ENCODE measurements around the gene ATXN7L1.
"Not testable (repeated sequence)": the region's sequence is repeated elsewhere in the genome, so short reads cannot be mapped to it uniquely, and the experiment has no call there.

ATXN7L1 gene

DNA sequence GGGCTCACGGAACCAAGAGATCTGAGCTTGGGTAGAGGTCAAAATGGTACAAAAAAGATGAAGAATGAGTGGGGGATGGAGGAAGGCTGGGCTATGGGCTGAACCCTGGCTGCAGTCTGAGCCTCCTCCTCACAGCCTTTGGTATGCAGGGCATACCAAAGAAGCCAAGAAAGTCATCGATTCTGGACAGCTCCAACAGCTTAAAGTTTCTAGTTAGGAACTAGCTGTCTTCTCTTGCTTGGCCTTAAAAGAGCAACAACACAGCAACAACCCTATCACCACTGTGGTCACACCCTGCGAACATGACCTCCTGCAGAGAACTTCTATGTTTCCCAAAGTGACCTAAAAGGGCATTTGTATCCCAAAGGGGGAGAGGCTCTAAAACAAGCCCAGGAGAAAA is 169.0 kb downstream of the ATXN7L1 start:
- no peak for DNase-seq (ENCODE audit: low read depth)

DNA sequence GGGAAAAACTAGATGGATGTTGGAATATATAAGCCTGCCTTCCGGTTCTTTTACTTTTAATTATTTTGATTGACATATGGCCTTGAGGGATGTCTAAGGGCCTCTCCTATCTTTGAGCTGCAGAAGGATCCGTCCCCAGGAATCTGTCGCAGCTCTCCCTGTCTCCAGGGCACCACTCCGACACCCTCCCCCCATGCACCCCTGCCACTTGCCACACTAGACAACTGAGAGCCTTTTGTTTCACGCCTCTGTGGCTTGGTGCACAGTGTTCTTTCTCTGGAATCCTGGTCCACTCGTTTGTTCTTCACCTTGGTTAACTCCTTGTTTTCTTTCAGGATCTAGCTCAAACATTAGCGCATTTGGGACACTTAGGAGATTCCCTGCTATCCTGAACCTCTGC is 171.0 kb downstream of the ATXN7L1 start:
- no peak for DNase-seq (ENCODE audit: low read depth)

DNA sequence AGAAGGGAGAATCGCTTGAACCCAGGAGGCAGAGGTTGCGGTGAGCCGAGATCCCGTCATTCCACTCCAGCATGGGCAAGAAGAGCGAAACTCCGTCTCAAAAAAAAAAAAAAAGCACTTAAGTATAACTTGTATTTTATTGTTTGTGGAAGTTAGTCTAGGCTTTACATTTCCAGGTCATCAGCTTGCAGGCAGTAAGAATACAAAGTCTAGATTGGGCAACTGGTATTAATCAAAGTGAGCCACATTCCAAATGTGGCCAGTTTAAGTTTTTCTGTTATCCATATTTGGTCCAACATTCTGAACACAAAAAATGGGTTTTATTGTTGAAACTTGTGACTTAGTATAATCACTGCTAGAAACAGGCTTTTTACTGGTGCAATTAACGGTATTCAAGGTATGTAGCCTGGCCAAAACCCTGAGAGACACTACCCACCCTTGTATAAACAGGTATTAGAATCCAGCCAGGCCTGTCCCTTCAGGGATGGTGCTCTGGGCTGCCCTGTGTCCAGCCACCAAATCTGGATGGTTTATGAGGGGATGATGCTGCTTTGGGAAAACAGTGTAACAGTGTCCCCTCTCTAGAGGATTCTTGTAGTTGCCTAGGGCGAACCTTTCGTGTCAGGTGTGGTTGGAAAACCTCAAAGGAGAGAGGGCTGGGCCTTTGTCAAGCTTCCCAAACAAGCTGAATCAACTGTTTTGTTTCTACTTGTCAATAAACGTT is 173.0 kb downstream of the ATXN7L1 start:
- DNase-seq (ENCODE audit: low read depth), result no peak

DNA sequence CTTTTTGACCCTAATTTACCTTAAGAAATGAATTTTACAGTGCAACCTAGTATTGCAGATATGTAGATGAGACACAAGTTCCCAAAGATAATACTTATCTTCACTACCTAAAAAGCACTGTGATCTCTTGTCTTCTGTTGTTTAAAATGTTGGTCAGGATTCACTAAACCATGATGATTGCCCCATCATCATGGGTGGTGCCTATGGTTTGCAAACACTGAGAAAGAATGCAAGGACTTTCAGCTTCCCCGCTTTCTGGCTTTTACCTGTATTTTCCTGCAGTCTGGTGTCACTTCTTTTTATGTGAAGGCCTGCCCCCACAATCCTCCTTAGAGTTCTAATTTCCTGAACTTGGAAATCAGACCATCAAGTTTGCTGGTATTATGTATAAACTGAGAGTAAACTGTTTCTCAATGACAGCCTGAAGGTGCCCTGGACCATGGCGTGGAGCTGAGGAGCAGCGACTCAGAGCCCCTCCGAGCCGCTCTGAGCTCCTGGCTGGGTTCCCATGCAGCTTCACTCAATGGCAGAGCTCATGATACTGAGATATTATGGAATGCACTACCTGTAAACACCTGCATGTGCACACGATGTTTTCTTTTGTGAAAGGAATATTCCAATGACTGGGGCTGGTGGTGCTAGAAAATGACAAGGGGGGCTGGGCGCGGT is 176.7 kb downstream of the ATXN7L1 start:
- no peak for DNase-seq (ENCODE audit: low read depth)

DNA sequence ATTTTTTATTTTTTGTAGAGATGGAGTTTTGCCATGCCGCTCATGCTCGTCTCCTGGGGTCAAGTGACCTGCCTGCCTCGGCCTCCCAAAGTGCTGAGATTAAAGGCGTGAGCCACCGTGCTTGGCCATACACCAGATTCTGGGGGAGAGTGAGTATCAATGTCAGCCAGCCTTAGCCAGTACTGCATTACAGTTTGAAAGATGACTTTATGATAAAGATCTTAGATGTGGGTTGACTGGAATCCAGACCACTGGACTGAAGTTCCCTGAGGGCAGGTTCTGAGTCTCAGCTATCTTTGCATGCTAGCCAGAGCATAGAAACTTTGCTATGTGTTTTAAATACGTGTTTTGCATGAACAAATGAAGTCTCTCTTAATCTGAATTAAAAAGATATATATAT is 177.9 kb downstream of the ATXN7L1 start:
- DNase-seq (ENCODE audit: low read depth), result no peak

DNA sequence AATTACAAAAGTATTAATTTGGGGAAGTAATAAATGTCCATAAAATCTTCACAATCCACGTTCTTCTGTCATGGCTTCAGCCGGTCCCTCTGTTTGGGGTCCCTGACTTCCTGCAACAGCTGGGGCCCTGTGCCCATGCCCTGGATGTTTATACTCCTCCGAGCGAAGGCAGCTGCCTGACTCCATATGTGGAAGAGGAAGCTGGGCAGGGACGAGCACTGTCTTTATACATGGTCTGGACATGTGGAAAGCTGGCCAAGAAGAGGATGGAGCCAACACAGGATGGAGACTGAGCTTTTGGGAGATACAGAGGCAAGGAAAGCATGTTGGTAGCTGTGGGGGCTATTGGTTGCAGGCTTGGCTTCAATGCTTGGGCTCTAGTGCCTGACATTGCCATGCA is 178.6 kb downstream of the ATXN7L1 start:
- DNase-seq (ENCODE audit: low read depth), result no peak

DNA sequence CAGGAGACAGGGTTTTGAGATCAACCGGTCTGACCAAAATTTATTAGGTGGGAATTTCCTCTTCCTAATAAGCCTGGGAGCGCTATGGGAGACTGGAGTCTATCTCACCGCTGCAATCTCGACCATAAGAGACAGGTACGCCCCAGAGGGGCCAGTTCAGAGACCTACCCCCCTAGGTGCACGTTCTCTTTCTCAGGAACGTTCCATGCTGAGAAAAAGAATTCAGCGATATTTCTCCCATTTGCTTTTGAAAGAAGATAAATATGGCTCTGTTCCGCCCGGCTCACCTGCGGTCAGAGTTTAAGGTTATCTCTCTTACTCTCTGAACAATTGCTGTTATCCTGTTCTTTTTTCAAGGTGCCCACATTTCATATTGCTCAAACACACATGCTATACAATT is 179.2 kb downstream of the ATXN7L1 start:
- DNase-seq (ENCODE audit: low read depth), result not testable (repeated sequence)

DNA sequence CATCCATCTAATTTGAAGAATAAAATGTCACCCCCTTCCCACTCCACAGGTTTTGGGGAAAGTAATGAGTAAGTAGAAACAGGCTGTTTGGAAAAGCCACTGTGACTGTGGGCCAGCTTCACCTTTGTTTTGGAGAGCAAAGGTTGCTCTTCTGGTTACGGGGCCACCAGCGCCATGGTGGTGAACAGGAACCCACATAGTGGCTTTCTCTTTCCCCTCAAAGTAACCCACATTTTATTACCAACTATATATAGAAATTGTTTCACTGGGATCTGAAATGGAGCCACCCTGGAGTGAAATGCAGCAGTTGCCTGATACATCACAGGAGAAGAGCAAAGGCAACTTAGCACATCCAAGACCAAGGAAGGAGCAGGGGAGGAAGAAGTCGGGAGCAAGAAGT is 182.8 kb downstream of the ATXN7L1 start:
- no peak for DNase-seq (ENCODE audit: low read depth)

DNA sequence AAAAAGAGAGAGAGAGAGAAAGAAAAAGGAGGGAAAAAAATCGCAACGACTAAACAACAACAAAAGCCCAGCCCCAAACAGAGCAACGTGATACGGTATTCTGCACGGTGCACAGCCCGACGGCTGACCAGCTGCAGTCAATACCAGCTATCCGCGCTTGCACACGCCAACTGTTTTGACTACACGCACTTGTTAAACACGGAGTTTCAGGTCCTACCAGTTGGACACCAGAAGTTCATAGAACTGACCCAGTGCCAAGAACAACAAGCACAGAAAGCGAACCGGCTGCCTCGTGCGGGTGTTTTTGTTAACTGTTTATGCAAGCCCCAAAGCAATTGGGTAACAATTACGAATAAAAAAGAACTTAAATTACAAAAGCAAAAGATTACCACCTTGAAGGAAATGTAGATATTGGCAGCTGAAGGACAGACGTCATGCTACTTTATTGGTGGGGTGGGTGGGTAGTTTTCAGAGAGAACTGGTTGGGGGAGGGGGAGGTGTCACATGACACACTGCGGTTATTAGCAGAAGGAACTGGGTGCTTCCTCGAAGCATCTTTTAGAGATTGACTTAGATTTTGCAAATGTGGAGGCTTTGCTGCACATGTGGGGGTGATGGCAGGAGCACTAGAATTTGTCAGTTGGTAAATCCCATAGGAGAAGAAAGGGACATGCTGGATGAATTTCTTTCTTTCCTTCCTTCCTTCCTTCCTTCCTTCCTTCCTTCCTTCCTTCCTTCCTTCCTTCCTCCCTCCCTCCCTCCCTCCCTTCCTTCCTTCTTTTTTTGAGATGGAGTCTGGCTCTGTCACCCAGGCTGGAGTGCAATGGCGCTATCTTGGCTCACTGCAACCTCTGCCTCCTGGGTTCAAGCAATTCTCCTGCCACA is 184.5 kb downstream of the ATXN7L1 start:
- DNase-seq (ENCODE audit: low read depth), result no peak

DNA sequence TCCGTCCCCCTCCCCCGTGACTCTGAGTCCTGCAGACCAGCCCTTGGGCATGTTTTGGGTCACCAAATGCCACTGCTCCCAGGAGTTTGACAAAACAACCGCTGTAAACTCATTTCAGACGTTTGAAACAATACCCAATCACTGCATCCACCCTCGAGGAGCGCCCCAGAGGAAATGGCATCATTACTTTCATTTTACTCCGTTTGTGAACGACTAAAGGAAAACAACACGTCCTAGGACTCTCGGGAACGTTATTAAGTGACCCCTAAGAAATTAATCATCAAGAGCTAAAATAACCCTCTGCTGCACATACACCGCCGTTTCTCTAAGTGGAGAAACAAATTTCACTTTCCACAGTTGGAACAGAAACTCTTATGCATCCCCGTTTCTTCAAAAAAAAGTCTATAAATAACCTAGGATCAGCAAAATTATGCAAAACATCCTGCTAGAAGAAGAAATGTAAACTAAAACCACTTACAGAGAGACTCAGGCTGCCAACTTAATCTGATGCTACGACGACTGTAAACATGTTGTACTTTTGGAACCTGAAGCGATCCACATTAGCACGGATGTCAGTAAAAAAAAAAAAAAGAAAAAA is 185.2 kb downstream of the ATXN7L1 start:
- DNase-seq (ENCODE audit: low read depth), result no peak

DNA sequence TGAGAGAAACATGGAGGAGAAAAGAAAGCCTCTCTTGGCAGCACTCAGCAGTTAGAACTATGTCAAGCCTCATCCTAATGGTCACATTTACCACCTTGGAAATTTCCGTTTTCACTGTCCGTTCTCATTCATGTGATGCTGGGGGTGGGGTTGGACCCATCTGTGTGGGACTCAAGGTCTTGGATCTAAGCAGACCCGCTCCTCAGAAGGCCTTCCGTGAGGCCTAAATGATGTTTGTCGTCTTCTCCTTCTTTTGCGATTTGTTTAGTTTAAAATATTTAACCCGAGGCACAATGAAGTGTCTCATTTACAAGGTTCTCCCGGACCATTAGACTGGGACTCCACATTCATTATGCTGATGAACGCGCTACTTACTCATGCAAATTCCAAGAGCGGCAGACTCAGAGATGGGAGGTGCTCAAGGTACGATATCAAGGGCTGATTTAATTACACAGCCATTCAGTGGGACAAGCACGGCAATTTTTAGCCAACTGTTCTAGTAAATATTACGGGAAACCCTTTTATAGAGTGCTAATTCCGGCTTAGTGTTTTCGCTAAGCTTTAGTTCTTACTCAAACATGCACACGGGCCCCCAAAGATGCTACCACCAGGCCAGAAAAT is 186.0 kb downstream of the ATXN7L1 start:
- DNase-seq (ENCODE audit: low read depth), result no peak

DNA sequence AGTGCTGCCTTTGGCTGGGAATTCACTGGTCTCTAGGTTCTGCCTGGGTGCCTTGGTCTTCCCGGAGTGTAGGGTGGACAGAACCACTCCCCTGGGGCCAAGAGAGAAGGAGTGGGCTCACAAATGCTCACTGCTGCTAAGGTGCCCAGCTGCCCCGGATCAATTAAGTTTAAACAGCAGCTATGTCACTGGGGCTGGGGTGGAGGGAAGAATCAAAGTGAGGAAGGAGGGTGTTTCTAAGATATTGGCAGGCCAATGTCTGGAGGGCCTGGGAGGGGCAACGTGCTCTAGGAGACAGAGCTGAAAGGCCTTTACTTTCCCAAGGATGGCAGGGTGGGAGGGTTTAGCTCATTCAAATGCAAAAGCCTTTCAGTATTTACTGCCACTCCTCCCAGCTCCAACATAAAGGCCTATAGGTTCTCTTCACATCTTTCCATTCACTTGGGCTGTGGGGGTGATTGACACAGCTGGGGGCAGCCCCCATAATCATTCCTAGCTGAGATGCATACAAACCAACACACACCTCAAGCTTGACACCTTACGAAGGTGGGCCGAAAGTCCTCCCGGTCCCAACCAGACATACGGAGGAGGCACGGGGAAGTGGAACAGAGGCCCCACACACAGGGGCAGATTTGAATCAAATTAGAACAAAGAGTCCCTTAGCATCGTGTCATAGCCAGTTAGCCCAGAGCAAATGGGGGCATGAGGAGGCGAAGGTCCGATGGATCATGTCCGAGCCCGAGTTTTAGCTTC is 187.2 kb downstream of the ATXN7L1 start:
- DNase-seq (ENCODE audit: low read depth), result no peak

DNA sequence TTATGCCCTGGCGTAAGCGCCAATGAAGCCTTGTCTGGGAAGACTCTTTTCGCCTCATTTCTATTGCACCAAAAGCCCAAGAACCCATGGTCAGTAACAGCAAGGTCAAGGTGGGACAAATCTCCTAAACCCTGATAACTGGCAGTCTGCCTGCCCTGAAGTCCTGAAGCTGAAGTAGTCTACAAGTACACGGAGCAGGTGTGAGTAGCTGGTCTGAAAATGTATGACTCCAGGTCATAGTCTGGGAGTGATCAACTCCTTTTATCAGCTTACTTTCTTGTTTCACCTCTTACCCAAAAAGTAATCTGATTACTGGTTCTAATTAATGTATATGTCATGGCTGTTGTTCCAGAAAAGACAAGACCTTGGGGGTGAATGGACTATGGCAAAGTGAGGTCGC is 187.8 kb downstream of the ATXN7L1 start:
- DNase-seq (ENCODE audit: low read depth), result no peak

DNA sequence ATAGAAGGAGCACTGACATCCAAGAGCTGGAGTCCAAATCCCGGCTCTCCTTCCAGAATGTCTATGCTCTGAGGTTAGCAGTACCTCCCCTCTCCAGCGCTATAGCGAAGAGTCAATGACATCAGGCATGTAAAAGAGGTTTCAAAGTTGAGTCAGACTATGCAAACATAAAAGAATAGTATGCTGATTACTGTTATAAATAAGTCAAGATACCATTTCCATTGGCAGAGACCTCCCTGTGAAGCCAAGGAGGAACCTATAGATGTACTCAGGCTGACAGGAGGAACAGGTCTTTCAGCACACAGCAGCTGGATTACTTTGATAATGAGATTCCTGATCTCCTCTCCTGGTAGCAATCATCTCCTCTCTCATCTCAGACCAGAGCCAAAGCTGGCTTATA is 191.2 kb downstream of the ATXN7L1 start:
- DNase-seq (ENCODE audit: low read depth), result no peak

DNA sequence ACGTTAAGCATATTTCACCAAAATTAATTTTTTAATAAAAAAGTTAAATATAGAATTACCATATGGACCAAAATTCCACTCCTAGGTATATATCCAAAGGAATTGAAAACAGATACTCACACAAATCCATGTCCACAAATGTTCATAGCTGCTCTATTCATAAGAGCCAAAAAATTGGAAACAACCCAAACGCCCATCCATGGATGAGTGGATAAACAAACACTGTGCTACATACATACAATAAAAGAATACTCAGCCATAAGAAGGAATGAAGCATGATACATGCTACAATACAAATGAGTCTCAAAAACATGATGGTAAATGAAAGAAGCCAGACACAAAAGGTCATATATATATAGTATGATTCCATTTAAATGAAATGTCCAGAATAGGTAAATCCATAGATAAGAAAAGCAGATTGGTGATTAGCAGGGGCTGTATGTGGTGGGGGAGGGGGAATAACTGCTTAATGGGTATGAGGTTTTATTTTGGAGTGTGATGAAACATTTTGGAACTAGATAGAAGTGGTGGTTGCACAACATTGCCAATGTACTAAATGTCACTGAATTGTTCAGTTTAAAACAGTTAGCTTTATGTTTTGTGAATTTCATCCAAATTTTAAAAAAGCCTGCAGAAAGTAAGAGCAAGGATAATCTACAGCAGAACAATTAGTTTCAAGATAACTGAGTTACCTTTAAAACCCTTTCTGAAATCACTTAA is 193.9 kb downstream of the ATXN7L1 start:
- no peak for DNase-seq (ENCODE audit: low read depth)

DNA sequence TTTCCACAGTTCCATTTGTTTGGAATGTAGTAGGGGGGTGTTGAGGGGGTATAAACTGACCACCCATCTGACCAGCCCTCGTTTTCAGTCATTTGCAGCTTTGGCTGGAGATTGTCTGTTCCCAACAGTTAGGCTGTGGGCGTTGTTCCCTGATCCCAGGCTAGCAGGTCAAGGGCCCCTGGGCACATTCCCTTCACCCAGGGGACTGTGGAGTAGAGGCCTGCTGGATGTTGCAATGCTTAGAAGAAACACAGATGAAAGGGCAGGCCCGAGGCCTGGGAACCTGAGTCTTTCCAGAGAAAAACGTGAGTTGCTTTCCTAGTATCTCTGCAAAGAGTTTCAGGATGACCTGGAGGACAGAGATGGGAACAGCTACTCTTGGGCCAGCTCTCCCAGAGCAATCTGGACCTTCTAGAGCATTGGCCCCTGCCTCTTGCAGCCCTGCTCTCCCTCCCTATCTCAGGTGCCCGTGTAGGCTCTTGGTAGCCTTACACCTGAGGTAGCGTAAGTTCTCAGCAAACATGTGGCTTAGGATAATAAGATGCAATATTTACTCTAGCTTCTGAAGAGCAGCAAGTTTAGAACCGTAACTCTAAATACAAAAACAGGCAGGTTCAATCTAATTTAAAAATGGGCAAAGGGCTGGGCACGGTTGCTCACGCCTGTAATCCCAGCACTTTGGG is 195.8 kb downstream of the ATXN7L1 start:
- no peak for DNase-seq (ENCODE audit: low read depth)

DNA sequence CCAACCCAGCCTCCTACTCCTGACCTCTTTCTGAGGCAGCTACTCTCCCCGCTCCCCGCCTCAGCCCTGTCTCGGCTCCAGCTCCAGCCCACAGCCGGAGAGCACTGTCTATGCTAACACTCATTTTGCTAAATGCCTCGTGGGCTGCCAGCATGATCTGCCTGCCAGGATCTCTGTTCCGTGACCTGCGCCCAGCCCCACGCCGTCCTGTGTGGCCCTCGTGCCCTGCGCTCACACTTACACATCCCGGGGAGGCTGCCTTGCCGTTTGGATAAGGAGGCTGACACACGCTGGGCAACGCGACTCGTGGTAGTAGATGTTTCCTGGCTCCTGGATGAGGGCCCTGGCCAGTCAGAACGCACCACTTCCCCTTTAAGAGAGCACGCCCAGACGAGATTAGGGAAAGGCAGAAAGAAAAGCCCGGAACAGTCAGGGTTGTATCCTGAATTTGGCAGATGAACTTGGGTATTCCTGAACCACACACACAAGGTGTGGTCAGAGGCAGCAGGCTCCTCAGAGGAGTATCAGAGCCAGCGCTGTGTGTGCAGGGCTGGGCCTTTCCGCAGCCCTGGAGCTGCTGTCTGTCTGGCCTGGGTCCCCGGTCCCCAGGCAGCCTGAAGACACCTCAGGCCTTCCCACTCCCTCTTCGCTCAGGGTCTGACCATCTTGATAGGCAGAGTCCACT is 197.4 kb downstream of the ATXN7L1 start:
- no peak for DNase-seq (ENCODE audit: low read depth)

DNA sequence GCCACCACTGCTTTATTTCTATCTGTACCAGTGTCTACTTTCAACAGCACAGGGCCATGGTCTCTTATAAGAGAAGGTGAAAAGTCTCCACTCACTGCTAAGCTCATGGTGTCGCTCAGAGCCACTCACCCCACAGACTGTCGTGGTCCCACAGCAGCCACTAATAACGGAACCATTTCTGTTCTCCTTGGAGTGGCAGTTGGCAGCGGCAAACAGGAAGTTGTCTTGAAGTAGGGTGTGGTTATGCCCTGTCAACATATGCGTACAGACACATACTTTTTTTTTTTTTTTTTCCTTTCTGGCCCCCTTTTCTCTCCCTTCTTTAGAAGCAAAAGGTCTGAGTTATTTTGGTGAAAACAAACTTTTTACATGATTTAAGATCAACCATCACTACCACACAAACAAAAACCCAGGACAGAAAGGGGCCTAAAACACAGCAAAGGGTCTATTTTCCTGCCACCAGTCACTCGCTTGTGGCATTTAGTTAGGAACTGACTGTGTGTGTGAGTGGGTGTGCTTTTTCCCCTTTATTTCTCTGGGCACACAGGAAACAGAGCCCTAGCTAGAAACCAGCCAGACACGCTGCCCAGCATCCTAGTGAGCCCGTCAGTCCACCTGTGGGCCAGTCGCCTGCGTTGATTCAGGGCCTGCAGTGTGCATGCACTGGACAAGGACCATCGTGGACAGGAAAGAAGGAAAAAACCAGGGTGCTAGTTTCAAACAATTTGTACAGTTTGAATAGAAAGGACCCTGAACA is 198.4 kb downstream of the ATXN7L1 start:
- DNase-seq (ENCODE audit: low read depth), result no peak

DNA sequence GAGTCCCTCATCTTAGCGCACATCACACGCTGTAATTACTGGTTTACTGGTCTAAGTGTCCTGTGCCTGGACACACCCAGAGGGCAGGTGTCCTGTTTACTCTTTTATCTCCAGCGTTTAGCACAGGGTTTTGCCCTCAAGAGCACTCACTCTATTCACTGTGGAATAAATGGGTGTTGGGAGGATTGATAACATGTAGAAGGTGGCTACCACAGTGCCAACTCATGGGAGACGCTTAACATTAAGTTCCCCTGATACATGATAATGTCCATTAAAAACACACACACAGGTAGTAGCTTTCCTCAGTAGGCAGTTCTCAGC is 199.0 kb downstream of the ATXN7L1 start:
- DNase-seq (ENCODE audit: low read depth), result no peak

Data from HS-5 (cell line).